ENCODE data around the gene TEX19.
"Not testable (repeated sequence)": the region's sequence is repeated elsewhere in the genome, so short reads cannot be mapped to it uniquely, and the experiment has no call there.

TEX19 gene

DNA sequence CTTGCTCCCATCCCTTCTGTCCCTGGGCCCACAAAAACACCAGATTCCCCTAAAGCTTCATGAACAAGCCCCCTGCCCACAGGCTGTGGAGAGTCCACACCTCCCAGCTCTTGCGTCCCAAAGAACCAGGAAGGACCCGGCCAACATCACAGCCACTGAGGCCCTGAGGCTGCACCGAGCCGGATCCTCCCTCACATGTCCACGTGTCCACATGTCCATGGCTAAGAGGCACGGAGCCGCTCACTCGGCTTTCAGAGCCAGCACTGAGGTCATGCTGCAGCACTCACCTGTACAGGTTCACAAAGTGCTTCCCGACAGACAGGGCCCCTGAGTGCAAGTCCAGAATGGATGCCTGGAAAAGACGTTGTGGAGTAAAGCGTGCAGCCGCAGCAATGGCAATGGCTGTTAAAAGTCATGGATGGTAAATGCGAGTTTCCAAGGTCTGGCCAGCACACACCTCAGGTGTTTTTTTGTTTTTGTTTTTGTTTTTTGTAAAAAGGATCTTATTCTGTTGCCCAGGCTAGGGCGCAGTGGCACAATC lies 47.2 kb downstream of the TEX19 start:
- no peak for DNase-seq (ENCODE audit: low read depth in 2 of 3, low spot score in 2 of 3)

DNA sequence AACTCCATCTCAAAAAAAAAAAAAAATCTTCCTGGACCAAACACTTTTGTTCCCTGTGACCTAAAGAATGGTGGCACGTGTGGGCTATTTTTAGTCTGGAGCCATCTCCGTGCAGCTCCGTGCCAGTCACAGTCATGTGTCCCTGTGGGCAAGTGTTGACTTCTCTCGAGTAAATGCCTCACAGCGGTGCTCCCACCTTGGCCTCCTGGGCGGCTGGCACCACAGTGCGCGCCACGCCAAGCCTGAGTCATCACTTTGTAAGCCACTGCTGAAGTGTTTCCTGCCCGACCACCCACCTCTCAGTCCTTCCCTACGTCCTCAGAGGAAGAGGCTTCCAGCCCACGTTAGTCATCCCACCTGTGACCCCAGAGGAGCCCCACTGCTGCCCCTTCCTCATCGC lies 48.2 kb downstream of the TEX19 start:
- DNase-seq (ENCODE audit: low read depth in 2 of 3, low spot score in 2 of 3) = no peak

DNA sequence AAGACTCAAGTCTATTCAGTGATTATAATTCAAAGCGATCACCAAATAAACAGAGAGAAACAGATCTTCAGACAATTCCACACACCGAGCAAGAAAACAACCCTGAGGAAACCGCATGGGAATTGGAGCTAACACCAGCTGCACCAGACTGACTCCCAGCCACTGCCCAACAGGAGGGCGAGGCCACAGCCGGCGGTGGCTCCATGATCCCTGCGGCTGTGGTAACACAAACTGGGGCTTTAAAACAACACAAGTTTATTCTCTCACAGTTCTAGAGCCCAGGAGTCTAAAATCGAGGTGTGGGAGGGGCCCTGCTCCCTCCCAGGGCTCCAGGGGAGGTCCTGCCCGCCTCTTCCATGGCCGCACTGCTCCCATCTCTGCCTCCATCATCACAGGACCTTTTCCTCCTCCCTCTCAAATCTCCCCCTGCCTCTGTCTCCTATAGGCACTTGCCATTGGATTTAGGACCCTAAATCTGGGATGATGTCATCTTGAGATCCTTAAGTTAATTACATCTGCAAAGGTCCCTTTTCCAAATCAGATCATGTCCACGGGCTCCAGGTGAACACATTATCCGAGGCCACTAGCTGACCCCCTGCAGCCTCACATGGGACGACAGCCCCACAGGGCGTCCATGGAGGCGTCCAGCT lies 49.4 kb downstream of the TEX19 start:
- DNase-seq (ENCODE audit: low read depth in 2 of 3, low spot score in 2 of 3) = no peak

DNA sequence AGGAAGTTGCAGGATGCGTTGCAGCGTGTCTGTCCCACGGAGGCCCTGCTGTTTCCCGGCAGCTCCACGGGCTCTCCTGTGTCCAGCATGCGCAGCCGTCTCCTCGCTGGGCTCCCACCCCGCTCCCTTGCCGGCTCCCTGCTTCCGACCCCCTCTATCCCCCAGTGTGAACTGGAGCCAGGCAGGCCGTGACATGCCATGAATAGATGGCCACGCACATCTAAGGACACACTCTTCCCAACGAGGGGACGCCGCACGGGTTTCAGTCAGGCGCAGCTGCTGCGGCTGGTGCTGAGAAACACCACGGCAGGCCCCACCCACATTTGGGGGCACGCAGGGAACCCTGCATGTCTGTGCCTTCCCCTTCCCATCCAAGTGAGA lies 49.9 kb downstream of the TEX19 start:
- no peak for DNase-seq (ENCODE audit: low read depth in 2 of 3, low spot score in 2 of 3)

DNA sequence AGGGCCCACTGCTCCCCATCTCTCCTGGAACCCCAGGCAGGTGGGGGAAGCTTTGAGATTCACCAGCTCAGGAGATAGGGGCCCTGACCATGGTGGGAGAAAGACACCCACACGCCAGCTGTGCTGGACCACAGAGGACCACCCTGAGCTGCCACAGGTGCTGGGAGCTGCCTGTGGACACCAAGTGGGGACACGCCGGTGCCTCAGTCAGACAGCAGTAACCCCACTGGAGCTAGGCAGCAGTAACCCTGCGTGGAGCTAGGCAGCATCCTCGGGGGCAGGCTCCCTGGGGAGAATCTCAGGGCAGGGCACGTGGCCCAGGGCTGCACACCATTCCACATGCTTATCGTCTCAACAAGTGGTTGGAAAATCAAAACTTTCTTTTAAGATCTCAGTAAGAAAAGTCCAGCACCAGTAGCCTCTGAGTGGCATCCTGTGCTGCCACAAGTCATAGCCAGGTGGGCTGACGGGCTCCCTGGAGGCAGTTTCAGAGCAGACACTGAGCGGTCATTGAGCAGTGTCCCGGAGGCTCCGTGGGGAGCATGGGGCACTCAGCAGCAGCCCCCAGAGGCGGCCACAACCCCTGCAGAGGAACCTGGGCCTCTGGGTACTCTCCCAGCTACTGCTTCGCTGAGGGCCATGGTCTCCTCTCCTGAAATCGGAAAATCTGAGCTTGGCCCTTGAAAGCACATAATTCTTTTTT lies 51.1 kb downstream of the TEX19 start:
- no peak for DNase-seq (ENCODE audit: low read depth in 2 of 3, low spot score in 2 of 3)

DNA sequence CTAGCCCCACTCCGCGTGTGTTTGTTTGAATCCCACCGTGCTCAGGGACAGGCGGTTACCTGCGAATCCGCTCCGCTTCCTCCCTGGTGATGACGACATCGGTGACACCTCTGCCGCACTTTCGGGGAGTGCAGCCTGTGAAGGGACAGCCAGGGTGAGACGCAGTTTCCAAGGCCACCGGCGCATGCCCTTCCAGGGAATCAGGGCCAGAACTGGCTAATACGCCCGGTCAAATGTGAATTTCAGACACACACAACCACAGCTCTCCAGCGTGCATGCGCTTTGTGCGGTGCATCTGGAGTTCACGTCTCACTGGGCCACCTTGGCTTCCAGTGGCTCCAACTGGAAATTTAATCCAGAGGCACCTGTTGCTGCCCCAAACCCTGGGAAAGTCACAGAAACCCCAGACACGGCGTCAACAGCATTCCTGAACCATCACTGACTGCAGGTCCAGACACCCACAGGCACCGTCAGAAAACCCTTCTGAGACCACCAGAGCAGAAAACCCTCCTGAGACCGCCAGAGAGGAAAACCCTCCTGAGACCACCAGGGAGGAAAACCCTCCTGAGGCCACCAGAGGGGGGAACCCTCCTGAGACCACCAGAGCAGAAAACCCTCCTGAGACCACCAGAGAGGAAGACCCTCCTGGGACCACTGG lies 52.5 kb downstream of the TEX19 start:
- no peak for DNase-seq (ENCODE audit: low read depth in 2 of 3, low spot score in 2 of 3)

DNA sequence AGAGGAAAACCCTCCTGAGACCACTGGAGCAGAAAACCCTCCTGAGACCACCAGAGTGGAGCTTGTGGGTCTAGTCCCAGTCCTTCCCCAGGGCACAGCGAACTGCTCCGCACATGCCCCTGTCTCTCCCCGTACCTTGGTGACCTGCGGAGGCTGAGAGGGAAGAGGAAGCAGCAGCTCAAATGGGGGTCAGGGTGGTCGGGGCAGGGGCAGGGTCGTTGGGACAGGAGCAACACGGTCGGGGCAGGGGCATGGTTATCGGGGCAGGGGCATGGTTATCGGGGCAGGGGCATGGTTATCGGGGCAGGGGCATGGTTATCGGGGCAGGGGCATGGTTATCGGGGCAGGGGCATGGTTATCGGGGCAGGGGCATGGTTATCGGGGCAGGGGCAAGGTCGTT lies 53.0 kb downstream of the TEX19 start:
- DNase-seq (ENCODE audit: low read depth in 2 of 3, low spot score in 2 of 3) = not testable (repeated sequence)

DNA sequence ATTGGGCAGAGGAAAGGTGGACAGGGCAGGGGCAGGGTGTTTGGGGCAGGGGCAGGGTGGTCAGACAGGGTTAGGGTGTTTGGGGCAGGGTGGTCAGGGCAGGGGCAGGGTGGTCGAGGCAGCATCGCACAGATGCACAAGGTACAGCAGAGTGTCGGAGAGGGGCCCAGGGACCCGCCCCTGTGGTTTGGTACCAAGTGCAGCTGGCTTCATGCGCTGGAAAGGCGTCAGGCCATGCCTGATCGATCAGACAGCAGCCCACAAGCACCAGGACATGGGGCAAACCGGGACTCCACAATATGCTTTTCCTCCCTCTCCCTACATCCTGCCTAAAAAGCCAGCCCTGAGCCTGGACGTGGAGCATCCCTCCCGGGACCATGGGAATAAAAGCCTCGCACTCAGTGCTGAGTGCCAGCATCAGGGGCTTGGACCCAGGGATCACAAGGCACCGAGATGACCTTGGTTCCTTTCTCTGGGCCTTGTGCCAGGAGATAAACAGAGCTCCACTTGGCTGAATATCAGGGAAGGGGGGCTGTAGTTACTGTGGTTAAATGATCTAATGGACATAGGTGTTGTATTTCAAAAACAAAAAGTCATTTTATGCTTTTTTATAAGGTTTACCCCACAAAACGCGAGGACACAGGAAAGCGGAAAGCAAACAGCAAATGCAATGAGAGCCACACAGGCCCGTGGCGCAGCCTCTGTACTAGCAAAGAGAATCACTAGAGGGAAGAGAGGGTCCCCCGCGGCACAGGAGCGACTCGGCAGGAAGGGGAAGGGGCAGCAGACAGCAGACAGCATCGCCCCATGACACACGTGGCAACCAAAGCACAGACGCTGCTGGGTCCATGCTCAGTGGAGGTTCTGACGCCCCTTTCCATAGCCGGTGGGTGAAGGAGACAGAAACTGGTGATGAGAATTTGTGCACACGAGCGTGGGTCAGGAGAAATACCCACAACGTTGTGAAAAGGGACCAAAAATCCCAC lies 53.8 kb downstream of the TEX19 start:
- no peak for DNase-seq (ENCODE audit: low read depth in 2 of 3, low spot score in 2 of 3)

Measured in activated CD8-positive, alpha-beta memory T cell treated with anti-CD3 and anti-CD28 coated beads for 48 hours (primary cell).